KOPT-K1 (cell line): ENCODE results near the gene DES.

Experiments used
- H3K27ac ChIP-seq: fragments of 200-600 bp; sonication (generic); 2 replicates; pipeline ENCODE4 v1.5.1; 2016; ENCODE audit warnings: antibody characterized with exemption, mild to moderate bottlenecking, low read depth, low read length; ENCODE audit not compliant: poor library complexity, severe bottlenecking
- H3K36me3 ChIP-seq: fragments of 200-600 bp; sonication (generic); 2 replicates; pipeline ENCODE4 v1.5.1; 2017; ENCODE audit warnings: antibody characterized with exemption, mild to moderate bottlenecking, low read length, moderate library complexity; ENCODE audit not compliant: insufficient read depth
- H3K9me3 ChIP-seq: fragments of 200-600 bp; sonication (generic); 2 replicates; pipeline ENCODE4 v1.5.1; 2017; ENCODE audit warnings: antibody characterized with exemption, low read length, mild to moderate bottlenecking; ENCODE audit not compliant: insufficient read depth, poor library complexity, severe bottlenecking

Gene DES

GRCh38 chr2:219422952-219423534 lies 4.9 kb downstream of the DES start:
- no peak overlapping the region for H3K27ac ChIP-seq
- no peaks in the 10 kb centered on the region for H3K36me3 ChIP-seq
- H3K9me3 ChIP-seq = no peaks in the 10 kb centered on the region

GRCh38 chr2:219423652-219424377 lies 5.6 kb downstream of the DES start:
- H3K36me3 ChIP-seq = no peaks in the 10 kb centered on the region
- no peaks in the 10 kb centered on the region for H3K9me3 ChIP-seq
- no peak overlapping the region for H3K27ac ChIP-seq

- Histone ChIP-seq H3K36me3 (no peaks in the 10 kb centered on the region), H3K27ac (no peak overlapping the region), H3K9me3 (no peaks in the 10 kb centered on the region)
Measured at GRCh38 chr2:219425238-219426067, 7.3 kb downstream of the DES start.

- Histone ChIP-seq H3K27ac (no peak overlapping the region), H3K36me3 (no peaks in the 10 kb centered on the region), H3K9me3 (no peaks in the 10 kb centered on the region)
Measured at GRCh38 chr2:219426068-219426443, 7.9 kb downstream of the DES start.

DNA sequence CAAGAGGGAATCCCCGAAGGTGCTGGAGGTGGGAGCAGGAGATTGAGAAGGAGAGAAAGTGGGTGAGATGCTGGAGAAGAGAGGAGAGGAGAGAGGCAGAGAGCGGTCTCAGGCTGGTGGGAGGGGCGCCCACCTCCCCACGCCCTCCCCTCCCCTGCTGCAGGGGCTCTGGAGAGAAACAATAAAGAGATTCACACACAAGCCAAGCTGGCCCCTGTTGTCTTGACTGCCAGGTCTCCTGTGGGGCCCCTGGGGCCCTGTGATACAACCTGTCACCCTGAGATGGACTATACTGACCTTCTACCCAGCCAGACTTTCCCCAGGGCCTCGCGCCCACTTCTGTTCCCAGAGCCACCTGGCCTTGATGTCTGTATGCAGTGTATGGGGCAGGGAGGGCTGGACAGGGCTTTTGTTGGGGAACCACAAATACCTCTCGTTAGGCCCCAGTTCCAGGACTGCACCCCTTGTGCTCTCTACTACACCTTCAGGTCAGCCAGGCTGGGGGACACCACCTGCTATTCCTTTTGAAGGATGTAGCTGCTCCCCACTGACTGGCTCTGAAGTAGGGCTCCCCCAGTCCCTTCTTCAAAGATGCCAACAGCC lies 8.5 kb downstream of the DES start:
- Histone ChIP-seq H3K9me3 (no peaks in the 10 kb centered on the region), H3K27ac (no peak overlapping the region), H3K36me3 (no peaks in the 10 kb centered on the region)

GRCh38 chr2:219428469-219428868 lies 10.3 kb downstream of the DES start:
- Histone ChIP-seq H3K9me3 (no peaks in the 10 kb centered on the region), H3K27ac (no peak overlapping the region), H3K36me3 (no peaks in the 10 kb centered on the region)

GRCh38 chr2:219429958-219430606 lies 11.9 kb downstream of the DES start:
- no peaks in the 10 kb centered on the region for H3K36me3 ChIP-seq
- H3K27ac ChIP-seq = no peak overlapping the region
- H3K9me3 ChIP-seq = no peaks in the 10 kb centered on the region

DNA sequence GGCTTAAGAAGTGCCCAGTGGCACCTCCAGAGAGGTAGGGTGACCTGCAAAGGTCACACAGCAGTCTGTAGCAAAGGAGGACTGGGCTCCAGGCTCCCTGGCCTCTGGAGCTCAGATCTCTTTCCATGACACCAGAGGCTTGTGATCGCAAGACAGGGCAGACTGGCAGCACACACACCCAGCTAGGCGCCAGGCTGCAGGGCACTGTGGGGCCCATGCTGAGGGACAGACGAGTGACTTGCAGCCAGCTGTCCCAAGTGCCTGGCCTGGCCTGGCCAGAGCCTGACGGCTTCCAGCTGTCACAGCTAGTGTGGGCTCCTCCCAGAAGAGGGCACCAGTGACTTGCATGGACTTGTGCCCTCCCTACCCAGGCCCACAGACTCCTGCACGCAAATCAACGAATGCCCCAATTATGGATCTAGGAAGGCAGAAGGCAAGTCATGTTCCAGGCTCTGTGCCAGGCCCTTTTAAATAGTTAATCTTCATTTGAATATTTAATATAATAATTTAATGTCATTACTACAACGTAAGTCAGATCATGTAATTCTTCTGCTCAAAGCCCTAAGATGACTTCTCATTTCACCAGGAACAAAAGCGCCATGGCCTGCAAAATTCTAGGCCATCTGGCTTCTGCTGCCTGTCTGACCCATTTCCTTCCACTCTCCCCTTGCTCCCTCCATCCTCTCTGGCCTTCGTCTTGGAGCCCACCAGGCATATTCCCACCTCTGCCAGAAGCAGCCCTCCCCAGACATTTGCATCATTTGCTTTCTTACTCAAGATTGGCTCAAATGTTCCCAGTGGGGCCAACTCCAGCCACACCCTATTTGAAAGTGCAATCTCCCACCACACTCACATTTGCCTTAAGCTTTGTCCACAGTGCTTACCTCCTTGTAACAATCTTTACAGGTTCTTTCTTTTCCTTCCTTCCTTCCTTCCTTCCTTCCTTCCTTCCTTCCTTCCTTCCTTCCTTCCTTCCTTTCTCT lies 12.7 kb downstream of the DES start:
- no peak overlapping the region for H3K27ac ChIP-seq
- H3K36me3 ChIP-seq = no peaks in the 10 kb centered on the region
- no peaks in the 10 kb centered on the region for H3K9me3 ChIP-seq

- Histone ChIP-seq H3K36me3 (no peaks in the 10 kb centered on the region), H3K27ac (no peak overlapping the region), H3K9me3 (no peaks in the 10 kb centered on the region)
Measured at GRCh38 chr2:219433666-219434467, 15.7 kb downstream of the DES start.

DNA sequence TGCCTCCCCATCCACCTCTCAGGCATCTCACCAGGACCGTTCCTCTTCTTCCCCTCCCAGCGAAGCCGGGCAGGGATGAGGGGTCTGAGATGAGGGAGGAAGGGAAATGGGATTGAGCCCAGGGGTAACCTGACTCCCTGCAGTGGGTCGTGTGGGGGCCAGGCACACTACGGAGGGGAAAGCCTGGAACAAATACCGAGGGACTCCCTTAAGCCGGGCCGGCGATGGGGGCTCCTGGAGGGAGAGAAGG lies 16.2 kb downstream of the DES start:
- H3K27ac ChIP-seq = no peak overlapping the region

GRCh38 chr2:219434718-219435525 lies 16.7 kb downstream of the DES start, which contains the start of gene SPEG:
Gene SPEG, plus strand, starts transcription at chr2:219434843. Its CDS starts 135 bp downstream, at chr2:219434978.
- H3K9me3 ChIP-seq = no peaks in the 10 kb centered on the region
- H3K27ac ChIP-seq = no peak within 1 kb of the TSS
- H3K36me3 ChIP-seq = no peaks in the 10 kb centered on the region

More for the DNA sequence above, 16.2 kb downstream of the DES start:
- no peaks in the 10 kb centered on the region for H3K36me3 ChIP-seq
- no peaks in the 10 kb centered on the region for H3K9me3 ChIP-seq

DNA sequence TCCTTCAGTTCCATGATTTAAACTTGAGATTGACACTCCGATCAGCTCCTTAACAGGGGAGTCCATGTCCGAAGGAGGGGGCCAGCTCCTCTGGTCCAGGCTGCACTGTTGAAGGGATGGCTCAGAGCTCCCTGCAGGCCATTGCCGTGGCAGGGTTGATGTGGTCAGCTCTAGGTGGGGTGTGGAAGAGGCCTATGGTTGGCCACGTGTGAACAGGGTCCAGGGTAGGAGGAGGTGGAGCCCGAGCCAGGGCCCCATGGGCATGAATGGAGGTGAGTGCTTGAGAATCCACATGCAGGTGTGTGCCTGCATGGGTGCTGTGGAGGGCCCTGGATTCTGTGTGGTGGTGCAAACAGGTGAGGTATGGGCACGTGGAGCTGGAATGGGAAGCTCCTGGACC lies 17.5 kb downstream of the DES start:
- Histone ChIP-seq H3K27ac (no peak overlapping the region), H3K9me3 (no peaks in the 10 kb centered on the region), H3K36me3 (no peaks in the 10 kb centered on the region)

DNA sequence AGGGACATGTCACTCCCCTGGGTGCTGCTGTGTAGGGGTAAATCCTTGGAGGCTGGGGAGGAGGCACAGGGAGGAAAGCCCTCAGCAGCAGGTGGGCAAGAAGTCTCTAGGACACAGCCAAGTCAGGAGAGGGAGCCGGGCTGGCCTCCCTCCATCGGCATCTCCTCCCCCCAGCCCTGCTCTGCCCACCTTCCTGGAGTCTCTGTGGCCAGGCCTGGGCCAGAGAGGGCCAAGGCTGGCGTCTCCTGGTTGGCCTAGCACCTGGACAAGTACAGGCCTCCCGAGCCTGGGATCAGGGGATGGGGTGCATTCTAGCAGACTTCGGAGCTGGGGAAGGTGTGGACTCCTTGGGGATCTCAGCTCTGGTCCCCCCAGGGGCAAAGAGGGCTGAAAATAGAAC lies 18.3 kb downstream of the DES start:
- no peak overlapping the region for H3K27ac ChIP-seq
- no peaks in the 10 kb centered on the region for H3K36me3 ChIP-seq
- H3K9me3 ChIP-seq = no peaks in the 10 kb centered on the region
